SW 1271 (cell line): Measurements from ENCODE around the gene GIMAP7.
"Not testable (repeated sequence)": the region's sequence is repeated elsewhere in the genome, so short reads cannot be mapped to it uniquely, and the experiment has no call there.

ENCODE experiments used
- DNase-seq, 2 experiments: peaks; one replicate each; lab custom pipeline; 2025; lab: John Stamatoyannopoulos, UW

GIMAP7 gene

GRCh38 chr7:150514748-150515222, at the start of gene GIMAP7:
Gene GIMAP7, plus strand, starts transcription at chr7:150514872. Its CDS starts 5,103 bp downstream, at chr7:150519975.
- DNase-seq: no peak

GRCh38 chr7:150464962-150465361, 49.7 kb upstream of the GIMAP7 start:
- DNase-seq: no peak

- no peak for DNase-seq
Measured at GRCh38 chr7:150465414-150465813, 49.3 kb upstream of the GIMAP7 start.

- DNase-seq: no peak
Measured at GRCh38 chr7:150466477-150466876, 48.2 kb upstream of the GIMAP7 start.

GRCh38 chr7:150468241-150468640, 46.4 kb upstream of the GIMAP7 start:
- no peak for DNase-seq

GRCh38 chr7:150471886-150472285, 42.8 kb upstream of the GIMAP7 start:
- no peak for DNase-seq

GRCh38 chr7:150473902-150474301, 40.8 kb upstream of the GIMAP7 start:
- no peak for DNase-seq

GRCh38 chr7:150476285-150476684, 38.4 kb upstream of the GIMAP7 start:
- no peak for DNase-seq

GRCh38 chr7:150476819-150477631, 37.6 kb upstream of the GIMAP7 start:
- DNase-seq: no peak

- no peak for DNase-seq
Measured at GRCh38 chr7:150479023-150479716, 35.5 kb upstream of the GIMAP7 start.

- DNase-seq: no peak
Measured at GRCh38 chr7:150481186-150481920, 33.3 kb upstream of the GIMAP7 start.

- DNase-seq: no peak
Measured at GRCh38 chr7:150481922-150482321, 32.8 kb upstream of the GIMAP7 start.

- DNase-seq: not testable (repeated sequence)
Measured at GRCh38 chr7:150483514-150483913, 31.2 kb upstream of the GIMAP7 start.

- not testable (repeated sequence) for DNase-seq
Measured at GRCh38 chr7:150484071-150484470, 30.6 kb upstream of the GIMAP7 start.

- no peak for DNase-seq
Measured at GRCh38 chr7:150487625-150488024, 27.0 kb upstream of the GIMAP7 start.

- no peak for DNase-seq
Measured at GRCh38 chr7:150489782-150490181, 24.9 kb upstream of the GIMAP7 start.

- not testable (repeated sequence) for DNase-seq
Measured at GRCh38 chr7:150493442-150493841, 21.2 kb upstream of the GIMAP7 start.

- no peak for DNase-seq
Measured at GRCh38 chr7:150502519-150502918, 12.2 kb upstream of the GIMAP7 start.

- no peak for DNase-seq
Measured at GRCh38 chr7:150503155-150503554, 11.5 kb upstream of the GIMAP7 start.

- no peak for DNase-seq
Measured at GRCh38 chr7:150503581-150503980, 11.1 kb upstream of the GIMAP7 start.

GRCh38 chr7:150507947-150508602, 6.6 kb upstream of the GIMAP7 start:
- DNase-seq: no peak

GRCh38 chr7:150511048-150511447, 3.6 kb upstream of the GIMAP7 start:
- no peak for DNase-seq
